ENCODE results near the gene DSC3. TPM values are rescaled to one million over a fixed set of nuclear protein-coding genes. Genes with fewer than 3 reads are reported as not detected.
A peak's percentile ranks its signal among the peaks of the same experiment; 100 is the strongest.
"Not testable (repeated sequence)": the region's sequence is repeated elsewhere in the genome, so short reads cannot be mapped to it uniquely, and the experiment has no call there.

The DSC3 gene
- total RNA-seq, 1 donor, result not detected

DNA sequence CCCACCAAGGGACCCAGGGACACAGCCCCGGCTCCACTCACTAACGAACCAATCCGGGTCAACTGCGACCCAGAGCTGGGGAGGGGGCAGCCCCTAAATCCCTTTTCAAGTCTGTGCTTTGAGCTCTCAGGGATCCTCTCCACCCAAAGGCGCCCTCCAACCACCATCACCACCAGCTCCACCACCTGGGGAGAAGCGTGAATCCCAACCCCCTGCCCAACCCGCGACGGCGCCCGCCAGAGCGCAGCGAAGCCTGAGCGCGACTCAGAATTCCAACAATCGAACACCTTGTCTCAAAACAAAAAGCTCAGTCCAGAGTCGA lies 497 bp downstream of the DSC3 start:
- peak in 2 of 3 donors; percentile 18 for DNase-seq (ENCODE audit: low read depth in 2 of 3, low spot score in 2 of 3)

DNA sequence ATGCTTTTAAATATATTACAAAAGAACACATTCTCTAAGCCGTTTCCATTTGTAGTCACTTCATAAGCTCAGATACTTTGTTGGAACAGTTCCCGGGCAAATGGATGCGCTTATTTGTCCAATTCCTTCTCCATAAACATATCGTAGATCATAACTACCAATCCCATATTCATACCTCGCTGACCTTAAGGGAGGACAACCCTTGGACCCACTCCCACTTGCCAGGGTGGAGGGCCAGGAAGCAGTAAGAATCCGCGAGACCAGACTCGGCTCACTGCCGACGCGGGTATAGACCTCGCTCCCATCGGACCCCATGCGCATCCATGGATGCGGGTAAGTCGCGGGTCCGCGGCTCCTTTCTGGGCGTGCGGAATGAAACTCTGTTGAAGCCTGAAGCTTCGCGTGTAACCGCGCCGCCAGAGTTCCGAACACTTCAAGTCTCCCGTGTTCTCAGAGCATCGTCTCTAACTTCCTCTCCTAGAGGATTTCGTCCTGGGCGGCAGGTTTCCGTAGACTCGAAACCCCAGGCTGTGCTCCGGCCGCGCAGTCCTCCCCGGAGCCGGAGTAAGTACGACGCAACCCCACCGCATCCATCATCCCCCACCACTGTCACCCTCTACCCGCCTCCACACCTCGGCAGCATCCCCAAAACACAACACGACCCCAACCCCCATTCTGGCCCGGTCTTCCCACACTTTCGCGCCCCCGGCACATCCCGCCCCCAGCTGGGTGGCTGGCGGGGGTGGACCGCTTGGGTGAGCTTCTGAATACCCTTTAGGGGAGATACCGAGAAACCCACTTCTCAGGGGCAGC lies 1.1 kb downstream of the DSC3 start:
- DNase-seq (ENCODE audit: low read depth in 2 of 3, low spot score in 2 of 3), result peak in 2 of 3 donors; percentile 10 to 41

DNA sequence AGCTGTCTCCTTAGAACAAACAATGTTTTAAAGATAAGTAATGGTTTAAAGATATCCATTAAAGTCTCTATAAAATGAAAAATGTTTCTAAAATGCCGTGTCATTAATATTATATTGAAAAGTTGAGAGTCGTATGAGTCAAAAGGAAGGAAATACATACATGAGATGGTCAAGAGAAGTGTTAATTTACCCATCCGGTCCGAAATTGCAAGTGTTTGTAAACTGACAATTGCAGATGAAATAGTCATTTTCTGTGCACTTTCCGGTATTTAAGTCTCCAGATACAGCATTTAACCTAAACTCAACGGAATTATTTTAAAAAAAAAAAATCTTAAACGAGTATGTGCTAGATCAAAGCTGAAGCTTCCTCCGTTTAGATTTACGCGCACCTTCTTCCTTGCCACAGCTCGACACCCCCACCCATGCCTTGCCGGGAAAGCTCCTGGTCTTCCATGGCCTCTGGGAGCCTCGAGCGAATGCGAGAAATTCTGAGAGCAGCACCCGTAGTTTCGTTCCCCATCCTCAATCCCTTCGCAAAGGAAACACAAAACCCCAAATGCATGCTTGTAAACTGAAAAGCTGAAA lies 1.8 kb downstream of the DSC3 start:
- DNase-seq (ENCODE audit: low read depth in 2 of 3, low spot score in 2 of 3), result no peak

DNA sequence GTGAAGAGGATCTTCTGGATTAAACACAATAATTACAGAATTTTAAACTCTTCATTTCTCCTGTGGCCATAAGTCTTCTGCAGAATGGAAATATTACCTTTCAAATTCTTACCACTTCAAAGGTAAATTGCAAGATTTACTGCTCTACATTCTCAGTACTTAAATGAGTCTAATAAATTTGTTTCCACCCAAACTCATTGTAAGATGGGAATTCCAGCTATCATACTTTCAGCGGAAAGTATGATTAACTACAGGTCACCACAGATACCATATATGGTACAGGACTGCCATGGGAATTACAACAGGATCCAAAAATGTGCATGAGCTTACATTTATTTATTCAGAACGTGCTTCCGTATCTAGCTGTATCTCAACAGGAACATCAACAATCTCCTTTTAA lies 3.1 kb downstream of the DSC3 start:
- no peak for DNase-seq (ENCODE audit: low read depth in 2 of 3, low spot score in 2 of 3)

DNA sequence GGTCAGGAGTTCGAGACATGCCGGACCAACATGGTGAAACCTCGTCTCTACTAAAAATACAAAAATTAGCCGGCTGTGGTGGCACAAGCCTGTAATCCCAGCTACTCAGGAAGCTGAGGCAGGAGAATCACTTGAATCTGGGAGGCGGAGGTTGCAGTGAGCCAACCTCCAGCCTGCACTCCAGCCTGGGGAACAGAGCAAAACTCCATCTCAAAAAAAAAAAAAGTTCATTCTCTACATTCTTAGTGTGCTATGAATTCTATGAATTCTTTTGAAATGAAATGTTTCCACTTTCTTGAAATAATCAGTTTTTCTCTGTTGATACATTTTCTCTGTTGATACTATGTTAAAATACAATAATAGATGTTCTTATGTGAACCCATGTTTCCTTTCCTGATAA lies 4.9 kb downstream of the DSC3 start:
- DNase-seq (ENCODE audit: low read depth in 2 of 3, low spot score in 2 of 3), result not testable (repeated sequence)

DNA sequence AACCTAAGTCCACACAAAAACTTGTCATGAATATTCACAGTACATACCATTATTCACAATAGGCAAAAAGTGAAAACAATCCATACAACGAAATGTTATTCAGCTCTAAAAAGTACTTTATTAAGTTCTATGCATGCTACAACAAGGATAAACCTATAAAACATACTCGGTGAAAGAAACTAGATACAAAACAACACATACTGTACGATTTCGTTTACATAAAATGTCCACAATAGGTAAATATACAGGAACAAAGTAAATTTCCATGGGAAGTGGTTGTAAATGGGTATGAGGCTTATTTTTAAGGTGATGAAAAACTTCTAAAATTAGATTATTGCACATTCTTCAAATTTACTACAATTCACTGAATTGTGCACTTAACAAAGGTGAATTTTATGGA lies 8.0 kb downstream of the DSC3 start:
- no peak for DNase-seq (ENCODE audit: low read depth in 2 of 3, low spot score in 2 of 3)

DNA sequence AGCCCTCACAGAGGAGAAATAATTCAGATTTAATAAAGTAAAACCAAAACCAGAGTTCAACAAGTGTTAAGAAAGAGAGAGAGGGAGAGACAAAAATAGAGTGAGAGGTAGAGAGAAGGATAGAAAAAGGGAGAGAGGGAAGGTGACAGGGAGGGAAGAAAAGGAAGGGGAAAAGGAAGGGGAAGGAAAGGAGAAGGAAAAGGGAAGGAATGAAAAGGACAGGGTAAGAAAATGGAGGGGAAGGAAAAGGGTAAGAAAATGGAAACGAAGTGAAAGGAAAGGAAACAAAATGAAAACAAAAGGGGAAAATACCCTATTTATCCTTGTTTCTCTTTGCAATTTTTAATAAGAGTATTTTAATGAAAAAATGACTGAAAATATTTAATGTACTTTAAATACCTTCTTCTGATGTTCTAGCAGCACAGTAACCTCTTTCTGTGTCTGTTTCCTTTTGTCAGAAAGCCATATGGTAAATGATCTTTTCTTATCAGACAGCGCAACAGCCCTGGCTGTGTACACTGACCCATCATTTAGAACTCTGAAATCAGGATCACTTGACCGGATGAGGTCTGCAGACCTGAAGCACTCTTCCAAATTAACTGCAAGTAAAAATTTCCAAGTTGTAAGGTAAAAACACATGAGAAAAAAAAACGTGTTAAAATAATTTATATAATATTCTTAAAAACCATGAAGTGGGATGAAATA lies 11.8 kb downstream of the DSC3 start:
- DNase-seq (ENCODE audit: low read depth in 2 of 3, low spot score in 2 of 3), result no peak

DNA sequence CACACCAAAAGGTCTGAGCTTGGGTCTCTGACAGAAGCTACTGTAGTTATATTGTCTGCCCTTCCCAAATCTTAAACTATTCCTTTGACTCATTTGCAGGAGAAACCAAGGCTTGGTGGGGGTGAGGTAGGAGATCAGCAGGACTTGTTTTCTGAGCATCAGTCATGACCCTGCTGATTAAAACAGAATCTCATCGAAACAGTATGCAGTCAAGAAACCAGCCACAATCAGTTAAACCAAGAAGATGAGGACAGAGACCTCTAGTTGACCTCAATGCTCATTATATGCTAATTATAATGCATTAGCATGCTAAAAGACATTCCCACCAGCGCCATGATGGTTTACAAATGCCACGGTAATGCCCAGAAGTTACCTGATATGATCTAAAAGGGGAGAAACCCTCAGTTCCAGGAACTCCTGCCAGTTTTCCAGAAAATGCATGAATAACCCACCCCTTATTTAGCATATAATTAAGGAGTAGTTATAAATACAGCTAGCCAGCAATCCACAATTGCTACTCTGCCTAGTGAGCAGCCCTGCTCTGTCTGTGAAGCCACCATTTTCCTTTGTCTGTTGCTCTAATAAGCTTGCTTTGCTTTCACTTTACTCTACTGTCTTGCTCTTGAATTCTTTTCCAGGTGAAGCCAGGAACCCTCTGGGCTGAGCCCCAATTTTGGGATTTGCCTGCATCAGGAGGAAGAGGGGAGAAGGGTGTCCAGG lies 26.7 kb downstream of the DSC3 start:
- no peak for DNase-seq (ENCODE audit: low read depth in 2 of 3, low spot score in 2 of 3)

DNA sequence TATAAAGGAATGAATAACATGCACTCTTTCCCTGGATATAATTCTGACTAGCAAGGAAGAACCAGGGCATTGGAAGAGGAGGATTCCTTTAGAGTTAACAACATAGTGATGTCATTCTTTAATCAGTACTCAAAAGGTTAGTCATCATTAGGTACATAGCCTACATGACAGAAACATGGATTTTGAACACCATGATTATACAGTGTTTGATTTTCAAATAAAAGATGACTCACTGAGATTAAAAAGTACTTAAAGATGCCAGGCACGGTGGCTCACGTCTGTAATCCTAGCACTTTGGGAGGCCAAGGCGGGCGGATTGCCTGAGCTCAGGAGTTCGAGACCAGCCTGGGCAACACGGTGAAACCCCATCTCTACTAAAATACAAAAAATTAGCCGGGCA lies 31.1 kb downstream of the DSC3 start:
- DNase-seq (ENCODE audit: low read depth in 2 of 3, low spot score in 2 of 3), result not testable (repeated sequence)

DNA sequence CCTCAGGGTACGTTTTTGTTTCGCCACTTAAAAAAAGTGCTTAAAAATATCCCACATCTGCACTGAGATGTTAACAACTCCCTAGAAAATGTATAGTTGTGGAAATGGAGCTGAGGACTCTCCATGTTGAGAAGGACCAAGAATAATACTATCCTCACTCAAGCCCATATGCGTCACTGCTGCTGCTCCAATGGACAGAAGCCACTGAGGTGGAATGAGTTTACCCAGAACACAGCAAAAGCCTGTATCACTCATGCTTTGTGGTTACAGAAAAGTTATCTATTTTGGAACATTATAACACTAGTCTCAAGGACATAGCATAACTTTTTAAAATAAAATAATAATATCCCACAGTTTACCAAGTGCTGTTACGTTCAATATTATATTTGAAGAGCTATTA lies 31.9 kb downstream of the DSC3 start:
- no peak for DNase-seq (ENCODE audit: low read depth in 2 of 3, low spot score in 2 of 3)

DNA sequence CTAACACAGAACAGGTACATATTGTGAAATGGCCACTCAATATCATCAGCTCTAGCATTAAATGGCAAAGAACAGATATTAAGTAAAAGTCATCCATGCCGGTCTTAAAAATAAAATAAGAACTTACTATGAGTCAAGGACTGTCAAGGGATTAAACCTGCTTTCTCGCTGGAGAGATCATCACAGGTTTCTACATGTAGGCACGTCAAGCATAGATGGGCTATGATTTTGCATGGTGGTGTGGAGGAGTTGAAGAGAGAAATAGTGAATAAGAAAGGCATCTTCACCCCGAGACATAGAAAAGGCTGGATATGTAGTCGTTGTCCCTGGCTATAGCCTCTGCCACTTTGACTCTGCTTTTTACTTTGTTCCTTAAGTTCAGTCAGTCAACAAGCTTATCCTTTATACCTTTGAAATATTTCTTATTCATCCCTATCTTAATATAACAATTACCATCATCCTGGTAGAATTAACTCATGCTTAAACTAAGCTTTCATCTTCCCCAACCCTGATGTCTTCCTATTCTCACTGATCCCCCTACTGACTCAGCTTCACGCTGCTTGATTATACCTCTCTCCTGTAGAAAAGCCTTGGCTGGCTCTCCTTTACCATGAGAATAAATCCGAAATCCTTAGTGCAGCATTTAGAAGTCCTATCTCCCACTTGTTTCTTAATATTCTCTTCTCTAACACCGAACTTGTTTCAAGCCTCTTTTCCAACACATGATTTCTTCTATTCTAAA lies 42.5 kb downstream of the DSC3 start:
- no peak for DNase-seq (ENCODE audit: low read depth in 2 of 3, low spot score in 2 of 3)

DNA sequence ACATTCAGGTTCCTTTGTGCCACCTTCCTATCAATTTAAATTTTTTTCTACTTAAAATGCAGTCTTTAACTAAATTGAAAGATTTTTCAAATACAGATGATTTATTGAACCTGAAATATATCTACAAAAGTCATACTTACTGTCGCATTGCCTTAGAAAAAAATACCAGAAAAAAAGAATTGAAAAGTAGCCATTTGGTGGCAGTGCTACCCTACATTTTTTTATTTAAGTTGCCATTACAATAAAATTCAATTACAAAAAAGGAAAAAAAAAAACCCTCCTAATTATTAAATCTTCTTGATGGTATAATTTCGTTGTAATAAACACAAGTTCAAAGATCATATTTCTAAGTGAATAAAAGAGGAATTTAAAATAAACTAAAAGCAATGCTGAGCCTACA lies 43.4 kb downstream of the DSC3 start:
- peak in 1 of 3 donors; percentile 37 for DNase-seq (ENCODE audit: low read depth in 2 of 3, low spot score in 2 of 3)

DNA sequence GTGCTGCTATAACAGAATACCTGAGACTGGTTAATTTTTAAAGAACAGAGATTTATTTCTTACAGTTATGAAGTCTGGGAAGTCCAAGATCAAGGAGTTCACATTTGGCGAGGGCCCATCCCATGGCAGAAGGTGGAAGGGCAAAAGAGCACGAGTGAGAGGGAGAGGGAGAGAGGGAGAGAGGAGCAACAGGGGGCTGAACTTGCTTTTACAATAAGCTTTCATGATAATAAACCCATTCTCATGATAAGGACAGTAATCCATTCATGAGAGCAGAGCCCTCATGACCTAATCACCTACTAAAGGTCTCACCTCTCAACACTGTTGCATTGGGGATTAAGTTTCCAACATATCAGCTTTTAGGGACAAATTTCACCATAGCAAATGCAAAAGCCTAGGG lies 45.3 kb downstream of the DSC3 start:
- DNase-seq (ENCODE audit: low read depth in 2 of 3, low spot score in 2 of 3), result no peak

DNA sequence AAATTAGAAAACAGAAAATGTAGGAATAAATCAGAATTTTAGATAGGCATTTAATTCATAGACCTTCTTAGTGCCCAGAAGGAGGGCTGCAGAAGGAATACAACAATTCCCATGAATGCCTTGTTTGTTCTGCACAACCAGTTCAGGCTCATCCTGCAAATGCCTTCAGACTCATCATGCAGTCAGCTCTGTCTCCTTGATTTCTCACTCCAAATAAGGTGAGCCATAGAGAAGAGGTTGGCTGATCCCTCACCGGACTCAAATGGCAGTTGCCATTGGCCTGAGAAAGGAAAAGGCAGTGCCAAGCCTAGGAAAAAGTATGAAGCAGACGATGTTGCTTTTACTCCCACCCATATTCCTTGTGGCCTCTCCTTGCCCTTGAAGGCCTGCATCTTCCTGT lies 50.3 kb downstream of the DSC3 start:
- no peak for DNase-seq (ENCODE audit: low read depth in 2 of 3, low spot score in 2 of 3)

DNA sequence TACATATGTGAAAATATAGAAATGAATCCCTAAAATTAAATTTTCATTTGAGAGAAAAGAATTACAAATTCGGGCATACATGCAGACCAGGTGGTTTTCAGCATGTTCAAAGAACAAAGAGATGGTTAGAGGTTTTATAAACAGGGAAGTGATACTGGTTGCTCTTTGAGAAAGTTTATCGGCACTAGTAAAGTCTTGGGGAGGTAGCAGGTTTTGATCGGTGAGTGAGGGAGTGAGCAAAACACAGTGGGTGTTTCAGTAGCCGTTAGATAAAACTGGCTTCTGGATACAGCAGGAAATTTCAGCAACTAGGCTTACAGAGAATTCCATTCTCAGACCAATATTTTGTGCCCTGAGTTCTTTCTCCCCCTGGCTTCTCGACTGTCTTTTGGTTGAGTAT lies 51.1 kb downstream of the DSC3 start:
- DNase-seq (ENCODE audit: low read depth in 2 of 3, low spot score in 2 of 3), result no peak

DNA sequence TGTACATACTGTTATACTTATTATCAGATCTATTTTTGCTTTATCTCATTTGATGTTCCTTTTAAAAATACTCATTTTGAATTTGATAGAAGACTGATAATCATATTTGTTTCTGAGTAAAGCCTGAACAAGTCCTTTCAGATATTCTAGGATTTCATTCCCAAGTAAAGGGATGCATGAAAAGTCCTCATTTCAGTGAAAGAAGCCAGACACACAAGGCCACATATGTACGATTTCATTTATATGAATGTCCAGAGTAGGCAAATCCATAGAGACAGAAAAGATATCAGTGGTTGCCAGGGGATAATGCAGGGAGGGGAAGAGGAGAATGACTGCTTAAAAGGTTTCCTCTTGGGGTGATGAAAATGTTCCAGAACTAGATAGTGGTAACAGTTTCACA lies 53.4 kb downstream of the DSC3 start:
- DNase-seq (ENCODE audit: low read depth in 2 of 3, low spot score in 2 of 3), result no peak

DNA sequence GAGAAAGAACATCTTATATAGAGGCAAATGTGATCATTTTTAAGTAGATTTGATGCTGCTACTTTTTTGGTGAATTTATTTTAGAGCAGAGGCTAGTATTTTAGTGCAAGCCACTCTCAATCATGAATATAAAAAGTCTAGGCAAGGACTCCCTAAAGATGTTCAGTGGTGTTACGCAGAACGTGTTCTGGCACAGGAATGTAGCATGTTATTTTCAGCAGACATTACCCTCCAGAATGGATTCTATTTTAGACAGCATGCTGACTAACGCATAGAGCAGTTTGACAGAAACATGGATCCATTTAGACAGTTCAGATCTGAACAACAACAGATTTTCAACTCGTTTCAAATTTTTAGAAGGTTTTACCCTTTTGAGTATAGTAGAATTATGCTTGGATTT lies 54.1 kb downstream of the DSC3 start:
- DNase-seq (ENCODE audit: low read depth in 2 of 3, low spot score in 2 of 3), result no peak

DNA sequence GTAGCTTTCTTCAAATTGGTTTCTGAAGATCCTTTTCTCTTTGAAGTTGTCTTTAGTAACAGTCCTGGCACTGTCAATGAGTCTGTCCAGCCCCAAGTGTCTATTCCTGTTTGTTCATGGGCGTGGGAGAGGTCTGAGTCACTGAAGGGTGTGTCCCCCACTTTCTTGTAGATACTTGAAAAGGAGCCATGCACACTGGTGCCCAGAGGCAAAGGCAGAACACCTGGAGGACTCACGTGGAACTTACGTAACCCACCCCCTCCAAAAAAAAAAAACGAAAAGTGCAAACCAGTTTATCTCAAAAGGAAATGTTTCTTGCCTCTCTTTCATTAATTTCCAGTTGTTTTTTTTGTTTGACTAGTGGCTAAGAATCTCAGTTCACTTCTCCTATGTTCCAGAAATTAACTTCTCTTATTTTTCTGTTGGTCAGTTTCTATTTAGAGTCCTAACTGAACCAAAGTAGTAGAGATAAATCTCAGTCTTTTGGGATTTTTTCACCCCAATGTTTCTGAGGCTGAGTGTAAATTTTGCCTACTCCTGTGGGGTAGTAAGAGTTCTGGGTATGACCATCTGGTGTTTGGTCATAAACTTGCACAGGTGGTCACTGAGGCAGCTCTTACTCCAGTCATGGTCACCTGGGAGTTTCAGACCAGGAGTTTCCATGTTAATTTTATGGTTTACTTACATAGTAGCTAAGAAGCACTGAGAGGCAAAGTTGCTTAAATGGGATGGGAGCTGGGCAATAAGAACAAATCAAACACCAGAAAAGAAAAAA lies 54.9 kb downstream of the DSC3 start:
- no peak for DNase-seq (ENCODE audit: low read depth in 2 of 3, low spot score in 2 of 3)

DNA sequence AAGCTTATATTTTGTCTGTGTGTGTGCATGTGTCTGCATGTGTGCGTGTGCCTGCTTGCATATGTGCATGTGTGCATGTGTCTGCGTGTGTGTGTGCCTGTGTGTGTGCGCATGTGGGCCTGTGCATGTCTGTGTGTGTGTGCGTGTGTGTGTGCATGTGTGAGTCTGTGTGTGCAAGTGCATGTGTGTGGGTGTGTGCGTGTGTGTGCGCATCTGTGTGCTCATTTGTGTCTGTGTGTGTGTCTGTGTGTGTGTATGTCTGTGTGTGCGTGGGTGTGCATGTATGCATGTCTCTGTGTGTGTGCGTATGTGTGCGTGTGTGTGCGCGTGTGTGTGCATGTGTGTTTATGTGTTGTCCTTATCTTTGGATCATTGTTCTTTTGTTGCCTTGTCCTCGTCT lies 56.8 kb downstream of the DSC3 start:
- no peak for DNase-seq (ENCODE audit: low read depth in 2 of 3, low spot score in 2 of 3)

Measured in hematopoietic multipotent progenitor cell (in vitro differentiated cells).